ENCODE results near the gene SNX5.

The SNX5 gene

DNA sequence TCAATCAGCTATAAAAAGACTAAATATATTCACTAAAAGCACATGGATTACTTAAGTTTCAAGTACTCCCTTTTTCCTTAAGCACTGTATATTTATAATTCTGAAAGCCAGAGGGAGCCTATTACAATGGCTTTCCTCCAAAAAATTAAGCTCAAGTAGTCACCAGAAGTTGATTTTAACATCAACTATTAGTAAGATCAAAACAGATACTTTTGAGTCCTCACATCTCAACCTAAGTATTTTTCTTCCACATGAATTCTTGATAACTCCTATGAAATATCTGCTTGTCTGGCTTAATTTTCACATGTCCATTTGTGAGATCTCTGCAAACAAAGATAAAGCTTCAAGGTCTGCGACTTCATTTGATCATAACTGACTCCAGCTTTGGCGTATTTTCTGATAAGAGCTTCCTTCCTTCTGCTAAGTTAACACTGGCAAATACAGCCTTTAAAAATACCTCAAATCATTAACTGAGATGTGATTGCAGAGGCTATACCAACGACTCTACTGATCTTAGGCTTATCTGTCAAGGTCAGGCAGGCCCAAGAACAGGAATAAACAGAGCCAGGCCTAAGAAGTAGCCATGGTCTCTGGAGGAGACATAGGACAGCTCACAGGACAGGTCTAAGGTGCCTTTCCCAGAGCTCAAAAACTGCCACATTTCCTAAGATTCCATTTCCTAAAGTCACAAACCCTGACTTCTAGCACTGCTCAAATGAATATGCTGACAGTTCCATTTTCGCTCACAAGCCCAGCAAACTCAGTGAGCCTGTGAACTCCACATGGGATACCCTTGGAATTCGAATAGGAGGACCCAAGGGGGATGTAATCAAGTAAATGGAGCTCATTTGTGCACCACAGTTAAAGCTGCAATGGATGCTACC is 10.0 kb downstream of the SNX5 start:
- peak; percentile 53 for DNase-seq

DNA sequence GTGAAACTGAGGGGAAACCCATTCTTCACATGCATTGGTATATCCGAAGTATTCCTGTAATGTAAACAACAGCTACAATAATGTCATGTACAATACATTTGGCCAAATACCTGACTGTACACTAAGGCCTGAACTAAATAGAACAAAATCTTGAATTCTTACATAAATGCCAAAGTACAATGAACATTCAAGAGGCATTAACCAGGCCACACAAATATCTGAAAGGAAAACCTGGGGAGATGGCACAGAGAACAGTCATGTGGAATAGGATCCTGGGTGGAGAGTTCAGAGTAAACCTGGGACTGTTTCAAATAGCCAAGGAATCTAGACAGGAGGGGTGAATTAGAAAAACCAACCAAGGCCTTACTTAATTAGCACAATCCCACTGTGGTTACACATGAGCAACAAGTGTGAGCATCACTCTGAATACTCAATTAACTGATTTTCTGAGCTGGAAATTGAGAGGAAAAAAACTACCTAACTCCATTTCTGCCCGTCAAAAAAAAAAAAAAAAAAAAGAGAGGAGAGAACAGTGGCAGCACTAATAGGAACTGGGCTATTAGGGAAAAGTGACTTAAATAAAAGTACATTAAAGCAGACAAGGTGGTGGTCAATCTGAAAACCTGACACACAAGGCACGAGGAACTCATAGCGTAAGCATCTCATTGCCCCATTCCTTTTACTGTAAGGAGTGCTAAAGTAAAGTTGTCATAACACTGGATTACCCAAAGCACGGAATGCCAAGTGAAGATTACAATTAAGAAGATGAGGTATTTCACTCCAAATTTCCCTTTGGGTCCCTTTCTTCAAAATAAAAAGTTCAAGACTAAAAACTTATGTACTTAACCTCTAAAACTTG is 10.9 kb downstream of the SNX5 start:
- DNase-seq, result no peak

DNA sequence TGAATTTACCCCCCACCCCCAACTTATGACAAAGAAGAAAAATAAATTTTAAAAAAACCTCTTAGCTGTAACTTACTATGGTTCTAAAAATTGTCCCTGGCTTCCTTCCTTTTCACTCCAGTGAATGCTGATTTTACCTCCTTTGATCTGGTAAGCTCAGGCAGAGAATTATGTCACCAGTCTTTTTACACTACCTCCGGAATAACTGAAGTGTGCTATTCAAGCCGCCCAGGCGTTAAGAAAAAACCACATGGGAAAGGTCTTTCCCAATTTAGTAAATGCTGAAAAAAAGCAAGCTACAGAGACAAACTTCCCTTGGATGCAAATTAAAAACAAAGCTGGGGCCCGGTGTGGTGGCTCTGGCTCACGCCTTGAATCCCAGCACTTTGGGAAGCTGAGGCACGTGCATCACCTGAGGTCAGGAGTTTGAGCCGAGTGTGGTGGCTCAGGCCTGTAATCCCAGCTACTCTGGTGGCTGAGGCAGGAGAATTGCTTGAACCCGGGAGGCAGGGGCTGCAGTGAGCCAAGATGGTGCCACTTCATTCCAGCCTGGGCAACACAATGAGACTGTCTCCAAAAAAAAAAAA is 12.4 kb downstream of the SNX5 start:
- no peak for DNase-seq

DNA sequence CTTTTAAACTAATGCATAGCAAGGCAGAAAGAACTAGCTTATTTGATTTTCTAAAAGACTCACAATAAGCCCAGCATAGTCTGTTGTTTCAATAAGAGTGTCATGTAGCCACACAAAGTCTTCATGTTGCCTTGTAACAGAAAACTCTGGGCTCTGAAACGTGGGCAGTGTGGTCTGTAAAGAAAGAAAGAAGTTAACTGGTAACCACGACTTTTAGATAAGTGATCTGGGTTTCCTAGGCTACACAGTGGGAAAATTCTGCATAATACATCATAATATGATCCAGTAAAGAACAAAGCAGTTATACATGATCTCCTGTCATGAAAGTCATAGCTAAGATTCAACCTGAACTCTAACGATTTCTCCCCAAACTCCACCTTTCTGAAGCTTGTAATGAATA is 13.3 kb downstream of the SNX5 start:
- DNase-seq, result no peak

DNA sequence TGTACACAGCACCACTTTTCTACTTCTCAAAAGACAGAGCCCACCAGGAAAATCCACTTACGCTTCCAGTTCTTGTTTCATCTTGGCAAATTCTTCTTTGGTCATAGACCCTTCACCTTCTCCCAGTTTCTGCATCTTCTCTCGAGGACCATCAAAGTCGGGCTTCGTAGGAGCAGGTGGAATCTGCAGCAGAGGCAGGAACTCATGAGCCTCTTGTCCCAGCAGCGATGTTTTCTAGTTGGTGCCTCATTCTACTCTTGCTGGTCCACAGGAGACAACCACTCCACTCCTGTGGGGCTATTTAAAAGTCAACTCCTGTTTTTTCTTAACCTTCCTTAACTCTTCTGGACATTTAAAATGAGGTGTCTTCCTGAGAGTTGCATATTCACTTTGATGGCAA is 14.7 kb downstream of the SNX5 start:
- no peak for DNase-seq

DNA sequence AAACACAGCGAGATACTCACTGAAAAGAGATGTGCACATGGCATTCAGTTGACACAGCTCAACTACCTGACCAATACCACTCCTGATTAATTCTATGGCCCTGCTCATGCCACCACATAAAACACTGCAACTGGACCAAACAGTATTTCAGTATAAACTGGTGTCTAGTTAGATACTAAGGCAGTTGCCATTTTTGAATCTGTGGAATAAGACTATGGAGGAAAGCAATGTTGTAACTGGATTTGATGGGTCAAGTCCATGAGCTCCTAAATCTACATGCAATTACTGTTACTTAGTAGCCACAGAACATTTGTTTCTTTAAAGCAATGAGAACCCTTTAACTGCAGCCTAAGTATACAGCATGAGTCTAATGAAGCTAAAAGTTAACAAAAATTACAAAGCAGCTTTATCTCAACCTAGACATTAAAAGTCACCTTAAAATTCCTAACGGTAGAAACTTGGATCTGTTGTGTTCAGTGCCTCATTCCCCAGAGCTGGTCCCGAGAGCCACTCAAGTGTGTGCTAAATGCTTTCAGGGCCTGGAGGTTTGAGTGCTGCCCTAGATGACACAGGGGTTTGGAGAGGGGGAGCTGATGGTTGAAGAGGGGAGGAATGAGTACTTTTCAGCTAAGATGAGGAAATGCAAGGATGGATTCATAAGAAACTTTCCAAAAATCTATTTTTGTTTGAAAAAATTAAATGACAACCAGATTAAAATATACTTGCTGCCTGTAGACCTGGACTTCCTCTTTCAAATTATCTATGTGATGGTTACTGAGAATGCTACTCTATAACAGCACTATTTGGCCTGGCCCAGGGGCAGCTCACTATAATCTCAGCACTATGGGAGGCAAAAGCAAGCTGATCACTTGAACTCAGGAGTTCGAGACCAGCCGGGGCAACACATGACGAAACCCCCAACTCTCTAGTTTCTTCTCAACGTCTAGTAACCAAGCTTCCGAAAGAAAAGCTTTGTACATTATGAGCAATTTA is 15.6 kb downstream of the SNX5 start:
- DNase-seq, result peak; percentile 37

DNA sequence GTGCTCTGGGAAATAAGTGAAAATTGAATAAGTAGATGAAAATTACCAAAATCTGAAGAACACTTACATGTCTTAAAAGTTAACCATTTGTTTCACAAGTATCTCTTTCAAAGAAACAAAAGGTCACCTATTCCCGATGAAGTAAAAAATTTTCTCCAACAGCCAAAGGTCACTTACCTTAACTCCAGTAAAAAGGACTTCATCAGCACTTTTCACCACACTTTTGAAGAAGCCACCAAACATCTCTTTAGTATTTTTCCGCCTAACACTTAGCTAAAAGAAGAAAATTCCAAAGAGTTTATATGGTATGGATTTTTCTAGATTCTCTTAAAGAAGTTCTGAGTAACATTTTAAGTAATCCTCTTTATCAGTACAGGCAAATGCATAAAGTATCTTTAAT is 17.3 kb downstream of the SNX5 start:
- DNase-seq, result no peak

DNA sequence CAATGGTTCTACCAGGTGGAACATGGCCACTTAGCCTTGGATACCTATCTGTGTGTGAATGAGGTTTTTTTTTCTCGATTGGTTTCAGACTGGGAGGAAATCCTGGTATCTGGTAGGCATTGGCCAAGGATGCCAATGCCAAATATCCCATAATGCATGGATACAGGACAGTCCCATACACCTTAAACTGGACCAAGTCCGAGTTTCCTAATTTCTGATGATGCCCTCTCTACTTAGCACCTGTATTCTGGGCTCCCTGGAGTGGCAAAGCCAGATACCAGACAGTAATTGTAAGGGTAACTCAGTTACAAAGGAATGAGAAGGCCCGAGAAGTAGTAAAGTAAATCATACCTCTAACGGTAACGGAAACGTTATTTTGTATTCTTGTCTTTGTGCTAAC is 17.9 kb downstream of the SNX5 start:
- DNase-seq, result no peak

DNA sequence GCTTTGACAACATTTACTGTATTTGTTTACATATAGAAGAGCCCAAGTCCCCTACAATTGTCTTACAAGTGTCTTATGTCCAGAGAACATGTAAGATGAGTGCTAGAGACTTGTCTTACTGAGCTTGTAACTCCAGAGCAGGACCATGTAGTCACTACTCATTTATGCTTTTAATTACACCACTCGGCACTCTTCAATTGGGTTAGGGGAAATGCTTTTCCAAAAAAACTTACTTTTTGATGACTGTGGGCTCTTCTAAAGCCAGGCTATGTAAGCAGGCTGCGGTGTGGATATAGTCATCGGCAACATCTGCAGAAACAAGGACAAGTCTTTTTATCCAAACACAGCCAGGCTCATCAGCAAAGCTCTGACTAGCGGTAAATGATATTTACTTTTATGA is 18.7 kb downstream of the SNX5 start:
- no peak for DNase-seq

DNA sequence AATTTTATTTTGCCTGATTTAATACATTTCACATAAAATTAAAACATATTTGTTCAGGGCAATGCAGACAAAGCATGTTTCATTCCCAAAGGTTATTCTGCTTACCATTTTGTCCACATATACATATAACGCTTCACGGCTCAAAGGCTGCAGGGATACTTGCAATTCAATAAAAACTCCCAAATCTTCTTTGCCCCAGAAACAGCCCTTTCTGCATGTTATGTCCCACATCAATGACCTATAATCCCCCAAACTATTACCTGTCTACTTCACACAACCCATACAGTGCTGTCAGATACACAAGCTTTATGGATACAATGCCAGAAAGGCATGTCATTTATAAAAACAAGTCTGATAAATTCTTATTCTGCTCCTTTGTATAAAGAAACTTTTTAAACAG is 20.2 kb downstream of the SNX5 start:
- DNase-seq, result no peak

DNA sequence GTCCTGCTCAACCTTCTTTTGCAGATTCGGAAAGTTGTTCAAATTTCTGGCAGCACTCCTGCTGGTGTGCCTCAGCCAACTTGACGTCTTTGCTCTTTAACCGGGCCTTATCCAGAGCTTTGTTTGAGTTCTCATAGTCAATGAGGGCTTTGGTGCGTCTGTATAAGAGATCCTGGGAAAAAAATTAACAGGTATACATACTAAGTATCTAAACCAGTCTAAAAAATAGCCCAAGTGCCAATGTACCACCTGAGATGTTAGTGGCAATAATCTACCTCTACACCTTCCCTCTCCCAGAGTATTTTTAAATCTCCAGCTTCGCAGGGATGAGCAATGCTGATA is 21.1 kb downstream of the SNX5 start:
- no peak for DNase-seq

DNA sequence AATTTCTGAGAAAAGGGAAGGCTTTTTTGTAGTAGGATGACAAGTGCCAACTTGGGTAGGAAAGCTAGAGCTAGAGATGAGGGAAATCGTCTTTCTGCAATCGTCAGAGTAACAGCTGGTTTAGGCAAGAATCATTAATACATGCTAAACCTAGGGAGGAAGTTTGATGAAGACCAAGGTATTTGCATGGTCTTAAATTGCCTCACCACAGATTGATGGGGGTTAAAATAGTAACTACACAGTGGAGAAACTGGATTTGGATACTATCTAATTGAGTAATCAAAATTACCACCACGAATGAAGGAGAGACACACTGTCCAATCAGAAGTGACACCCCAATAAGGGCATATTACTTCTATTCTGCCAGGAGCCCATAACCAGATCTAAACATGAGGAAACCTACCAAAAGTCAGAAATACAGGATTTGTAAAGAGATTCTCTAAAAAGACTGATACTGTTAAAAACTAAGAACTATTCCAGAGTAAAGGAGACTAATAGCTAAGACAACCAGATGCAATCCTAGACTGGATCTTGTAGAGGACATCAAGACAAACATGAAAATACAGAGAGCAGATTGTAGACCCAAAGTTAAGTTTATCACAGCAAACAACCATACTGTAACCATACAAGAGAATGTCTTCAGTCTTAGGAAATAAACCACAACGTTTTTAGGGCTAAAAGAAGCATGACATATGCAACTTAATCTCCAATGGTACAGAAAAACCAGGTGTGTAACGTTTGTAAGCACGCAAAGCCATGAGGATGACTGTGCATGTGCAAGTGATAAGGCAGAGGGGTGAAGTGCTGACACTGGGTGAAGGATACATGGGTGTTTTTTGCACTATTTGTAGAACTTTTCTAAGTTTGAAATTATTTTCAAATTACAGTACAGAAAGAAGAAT is 21.8 kb downstream of the SNX5 start:
- no peak for DNase-seq

DNA sequence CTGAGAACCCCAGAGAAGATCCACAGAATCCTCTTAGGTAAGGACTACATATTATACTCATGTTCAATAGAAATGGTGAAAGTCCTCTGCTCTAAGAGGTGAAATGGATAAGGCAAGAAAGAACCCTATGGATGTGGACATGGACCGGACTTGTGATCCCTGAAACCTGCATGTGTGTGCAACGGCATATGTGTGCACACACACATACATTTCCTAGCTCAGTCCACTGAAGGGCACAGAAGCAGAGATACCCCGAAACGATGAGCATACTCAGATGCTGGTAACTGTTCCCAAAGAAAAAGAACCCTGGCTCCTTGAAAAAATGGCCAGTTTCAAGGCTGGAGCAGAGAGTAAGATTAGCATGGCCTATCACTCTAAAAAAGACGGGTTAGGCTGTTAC is 22.6 kb downstream of the SNX5 start:
- no peak for DNase-seq

DNA sequence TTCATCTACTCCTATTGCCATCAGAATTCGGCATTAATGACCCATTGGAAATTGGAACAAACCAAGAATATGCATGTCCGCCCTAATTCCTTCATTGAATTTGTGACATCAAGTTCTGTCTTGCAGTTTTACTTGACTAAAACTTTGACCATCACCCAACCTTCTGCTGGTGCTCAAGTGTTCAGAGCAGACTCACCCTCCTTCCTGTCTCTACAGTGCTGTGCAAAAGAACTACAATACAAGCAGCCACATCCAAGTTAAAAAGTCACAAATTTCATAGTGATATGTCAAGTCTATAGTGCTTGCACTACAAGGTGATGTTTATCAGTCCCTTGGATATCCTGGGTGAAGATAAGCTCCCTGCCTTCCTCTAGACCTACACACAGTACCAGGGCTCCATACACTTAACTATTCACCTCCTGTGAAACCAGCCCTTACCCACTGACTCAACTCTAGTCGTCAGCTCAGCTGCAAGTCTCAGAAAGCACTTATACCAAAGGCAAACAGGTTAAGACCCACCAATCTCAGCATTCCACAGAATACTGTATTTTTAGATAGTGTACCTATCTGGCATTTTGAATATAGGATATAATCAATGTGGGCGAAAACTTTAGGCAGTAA is 23.6 kb downstream of the SNX5 start:
- DNase-seq, result no peak

DNA sequence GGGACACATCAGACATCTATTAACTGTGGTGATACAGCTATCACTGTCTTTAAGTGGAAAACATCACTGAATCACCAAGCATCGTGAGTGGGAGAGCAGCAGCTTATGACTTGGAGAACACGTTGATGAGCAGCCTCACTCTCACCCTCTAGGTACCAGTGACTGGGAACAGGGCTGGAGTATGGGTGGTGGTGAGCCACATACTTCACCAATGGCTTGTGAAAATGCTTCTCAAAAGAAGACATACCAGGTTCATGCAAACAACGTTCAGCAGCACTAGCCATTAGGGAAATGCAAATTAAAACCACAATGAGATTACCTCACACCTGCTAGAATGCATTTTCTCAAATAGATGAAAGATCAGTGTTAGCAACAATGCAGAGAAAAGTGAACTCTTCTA is 25.3 kb downstream of the SNX5 start:
- no peak for DNase-seq

DNA sequence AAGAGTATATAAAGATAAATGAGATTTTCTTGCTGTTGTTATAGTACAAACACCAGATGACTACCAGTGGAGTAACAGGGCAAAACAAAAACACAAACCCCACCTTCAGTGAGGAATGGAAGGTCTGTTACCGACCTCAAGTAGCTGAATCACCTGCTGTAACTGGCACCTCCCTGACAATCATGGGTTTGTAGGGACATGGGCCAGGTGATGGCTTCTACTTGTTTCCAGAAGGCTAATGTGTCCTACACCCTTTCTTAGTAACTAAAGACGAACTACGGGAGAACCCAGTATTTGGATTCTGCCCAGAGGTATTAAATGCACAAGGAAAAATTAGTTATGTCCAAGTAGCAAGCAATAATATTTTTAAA is 26.8 kb downstream of the SNX5 start:
- DNase-seq, result no peak

DNA sequence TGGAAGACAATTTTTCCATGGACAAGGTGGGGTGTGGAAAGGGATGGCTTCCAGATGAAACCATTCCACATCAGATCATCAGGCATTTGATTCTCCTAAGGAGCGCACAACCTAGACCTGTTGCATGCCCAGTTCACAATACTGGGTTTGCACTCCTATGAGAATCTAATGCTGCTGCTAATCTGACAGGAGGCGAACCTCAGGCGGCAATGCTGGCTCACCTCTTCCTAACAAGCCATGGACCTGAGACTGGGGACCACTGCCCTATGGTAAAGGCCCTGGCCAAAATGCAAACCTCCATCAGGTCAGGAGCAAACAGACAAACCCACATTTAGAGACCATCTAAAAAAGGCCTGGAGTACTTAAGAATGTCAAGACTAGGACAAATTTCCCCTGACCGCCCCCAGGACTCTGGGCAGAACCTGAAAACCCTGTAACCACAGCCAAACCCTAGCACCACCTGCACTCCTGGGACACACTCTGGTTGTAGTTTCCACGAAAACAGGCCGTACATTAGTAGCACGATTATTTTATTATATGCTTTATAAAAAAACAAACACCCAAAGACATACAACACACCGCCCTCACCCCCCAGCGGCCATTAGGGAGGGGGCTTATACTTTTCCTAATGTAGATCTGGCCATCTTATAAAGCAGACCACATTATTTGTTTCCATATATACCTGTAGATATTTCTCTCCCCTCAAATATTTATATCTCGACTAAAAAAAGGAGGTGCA is 27.3 kb downstream of the SNX5 start:
- DNase-seq, result no peak

DNA sequence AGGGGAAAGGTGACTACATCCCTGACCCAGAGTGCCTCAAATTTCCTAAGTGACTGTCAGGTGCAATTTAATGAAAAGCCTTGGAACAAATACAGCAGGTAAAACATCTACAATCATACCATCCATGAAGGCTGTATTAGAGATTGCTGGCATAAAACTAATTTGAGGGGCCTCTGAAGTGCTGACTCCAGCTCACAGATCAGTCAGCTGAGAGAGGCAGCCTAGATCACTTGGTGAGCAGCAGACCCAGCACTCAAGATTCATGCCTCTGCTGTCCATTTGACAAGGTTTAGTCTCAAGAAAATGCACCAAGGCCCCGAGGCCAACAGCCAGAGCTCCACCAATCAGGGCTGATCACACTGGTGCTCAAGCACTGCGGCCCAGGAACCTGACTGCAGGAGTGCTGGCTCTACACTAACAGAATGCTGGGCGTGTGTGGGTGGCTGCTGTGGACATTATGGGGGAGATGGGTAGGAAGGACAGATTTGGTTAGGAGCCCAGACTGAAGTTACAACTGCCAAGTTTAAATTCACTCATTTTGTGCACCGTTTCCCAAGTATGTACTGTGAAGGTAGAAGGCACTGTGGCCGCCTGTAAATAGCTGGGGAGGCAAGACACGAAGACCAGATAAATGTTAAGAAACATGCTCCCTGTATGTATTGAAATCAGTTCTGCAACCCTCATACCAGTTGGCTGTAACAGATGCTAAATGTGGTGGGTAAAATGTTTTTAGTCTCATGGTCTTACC is 28.2 kb downstream of the SNX5 start:
- no peak for DNase-seq

DNA sequence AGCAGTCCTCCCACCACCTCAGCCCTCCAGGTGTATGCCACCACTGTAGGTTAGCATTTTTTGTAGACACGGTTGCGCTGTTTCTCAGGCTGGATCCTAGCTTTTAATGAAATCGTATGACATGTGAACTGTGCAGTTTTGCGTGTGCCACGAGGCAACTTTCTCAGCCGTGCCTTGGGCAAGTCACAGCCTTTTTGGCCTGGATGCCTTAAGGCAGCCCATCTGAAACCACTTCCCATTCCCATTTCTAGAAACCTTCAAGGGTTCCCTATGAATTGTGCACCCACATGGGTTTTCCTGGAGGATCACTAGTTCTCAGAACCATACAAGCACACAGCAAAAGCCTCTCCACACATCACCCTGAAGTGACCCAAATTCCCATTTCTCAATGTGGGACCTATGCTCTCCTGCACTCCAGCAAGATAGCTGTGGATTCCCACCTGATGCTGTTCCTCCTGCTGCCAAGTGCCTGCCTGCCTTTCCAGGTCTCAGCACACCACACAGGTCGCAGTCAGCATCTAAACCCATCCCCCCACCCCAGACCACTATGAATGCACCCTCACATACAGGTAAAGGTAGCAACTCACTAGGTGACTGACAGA is 28.9 kb downstream of the SNX5 start:
- no peak for DNase-seq
